Limb (tissue), 2 donors: ENCODE measurements around the gene SLC10A7.

Experiments
- DNase-seq, 2 donors: peaks; one replicate each; pipeline ENCODE4 v3.0.0-alpha.2; 2016; ENCODE audit errors: extremely low spot score in 2 of 2

Gene SLC10A7

DNA sequence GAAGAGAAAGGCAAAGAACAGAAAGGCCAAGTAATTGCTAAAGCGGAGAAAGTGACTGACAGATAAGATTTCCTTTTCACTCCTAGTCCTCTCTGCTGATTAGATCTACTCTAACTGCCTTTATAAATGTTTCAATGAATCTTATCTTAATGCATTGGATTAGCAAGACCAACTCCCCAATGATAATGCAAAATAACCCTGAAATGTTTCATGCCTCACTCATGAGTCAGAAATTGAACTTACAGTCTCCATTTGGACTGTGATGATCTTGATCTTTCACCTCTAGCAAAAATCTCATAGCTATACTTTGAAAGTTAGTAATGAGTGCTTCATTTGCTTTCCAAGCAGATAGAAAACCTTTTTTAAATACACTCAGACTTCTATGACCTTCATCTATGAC lies 26.5 kb downstream of the SLC10A7 start:
- DNase-seq, result no peak

DNA sequence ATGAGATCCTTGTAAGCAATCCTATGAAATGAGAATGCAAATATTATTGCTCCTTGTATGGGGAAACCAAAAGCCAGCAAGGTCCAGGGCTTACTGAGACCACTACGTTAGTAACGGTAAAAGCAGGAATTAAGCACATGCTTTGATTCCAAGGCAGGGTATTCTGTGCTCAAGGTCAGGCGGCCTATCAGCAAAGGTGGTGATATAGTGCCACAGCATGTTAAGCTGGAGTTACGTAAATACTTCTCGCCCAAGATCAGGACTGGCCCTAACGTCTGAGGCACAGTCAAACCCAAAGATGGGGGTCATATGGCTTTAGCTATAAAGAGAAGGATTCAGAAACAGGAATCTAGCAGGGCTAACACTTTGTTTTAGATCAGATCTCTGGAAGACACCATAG lies 27.6 kb downstream of the SLC10A7 start:
- DNase-seq, result no peak

DNA sequence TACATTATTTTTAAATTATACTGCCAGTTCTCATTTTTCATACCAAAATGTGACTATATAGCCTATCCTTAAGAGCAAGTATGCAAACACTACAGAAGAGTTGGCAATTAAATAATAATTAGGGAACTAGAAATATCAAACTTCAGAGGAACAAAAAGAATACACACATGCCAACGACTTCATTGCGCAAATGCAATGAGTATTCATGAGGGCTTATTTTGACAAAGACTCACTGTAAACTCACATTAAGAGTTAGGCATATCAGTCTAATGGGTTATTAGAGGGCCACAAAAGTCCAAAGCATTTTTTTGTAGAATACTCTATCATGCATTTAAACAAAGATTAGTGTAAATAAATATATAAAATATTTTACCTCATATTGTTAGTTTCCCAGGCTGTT lies 31.6 kb downstream of the SLC10A7 start:
- DNase-seq, result no peak

DNA sequence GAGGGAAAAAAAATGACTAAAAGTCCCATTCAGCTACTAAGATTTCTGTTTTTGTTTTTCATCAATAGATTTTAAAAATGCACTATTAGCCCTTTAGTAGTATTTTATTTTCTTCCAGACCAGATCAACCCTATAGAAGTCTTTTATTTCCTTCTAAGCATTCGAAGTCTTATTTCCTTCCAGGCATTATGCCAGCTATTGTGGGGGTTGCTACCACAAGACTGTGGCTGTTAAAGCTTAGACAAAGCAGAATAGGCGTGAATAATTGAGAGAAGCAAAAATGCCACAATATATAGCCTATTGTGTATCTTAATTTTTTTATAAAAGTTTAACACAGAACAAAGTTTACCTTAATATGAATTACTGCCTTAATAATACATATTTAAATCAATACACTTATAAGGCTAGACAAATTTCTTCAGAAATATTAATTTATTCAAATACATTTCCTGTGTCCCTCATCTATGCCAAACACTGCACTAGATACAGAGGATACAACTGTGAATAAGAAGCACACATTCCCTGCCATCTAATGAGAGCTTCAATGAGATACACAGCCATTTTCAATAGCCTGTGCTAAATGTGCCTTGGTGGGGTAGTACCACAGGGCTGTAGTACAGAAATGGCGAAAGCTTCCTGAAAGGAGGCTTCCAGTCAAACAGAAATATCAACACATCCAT lies 33.1 kb downstream of the SLC10A7 start:
- no peak for DNase-seq

DNA sequence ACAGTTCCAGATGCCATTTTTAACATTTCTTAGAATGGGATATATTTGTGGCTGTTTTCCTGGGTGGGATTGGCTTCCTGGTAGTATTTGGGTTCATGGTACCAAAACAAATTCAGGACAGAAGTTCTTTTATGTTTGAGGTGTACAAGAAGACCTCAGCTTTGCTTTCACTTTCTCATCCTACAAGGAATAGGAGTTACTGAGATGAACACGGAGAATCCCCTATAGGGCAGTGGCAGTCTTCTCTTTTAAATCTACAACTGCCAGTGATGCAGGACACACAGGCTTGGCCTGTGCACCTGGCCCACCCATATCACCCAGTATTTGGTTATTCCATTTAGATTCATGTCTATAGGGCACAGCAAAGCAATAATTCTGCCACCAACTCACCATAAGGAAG lies 35.2 kb downstream of the SLC10A7 start:
- no peak for DNase-seq

DNA sequence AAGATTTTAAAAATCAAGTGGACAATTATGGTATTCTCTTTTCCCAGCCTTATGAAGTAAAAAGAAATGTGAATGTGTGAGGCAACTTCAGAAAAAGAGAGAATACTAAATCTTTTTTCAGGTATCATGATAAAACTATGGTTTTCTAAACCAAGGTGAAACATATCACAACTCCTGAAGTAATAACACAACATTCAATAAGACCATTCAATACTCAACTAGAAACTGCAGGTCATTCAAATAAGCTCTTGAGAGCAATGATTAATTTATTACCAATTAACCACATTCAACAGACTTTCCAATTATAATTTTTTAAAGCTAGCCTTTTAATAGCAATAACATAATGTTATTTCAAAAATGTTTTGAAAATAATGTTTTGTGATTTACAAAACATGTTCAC lies 35.8 kb downstream of the SLC10A7 start:
- no peak for DNase-seq

DNA sequence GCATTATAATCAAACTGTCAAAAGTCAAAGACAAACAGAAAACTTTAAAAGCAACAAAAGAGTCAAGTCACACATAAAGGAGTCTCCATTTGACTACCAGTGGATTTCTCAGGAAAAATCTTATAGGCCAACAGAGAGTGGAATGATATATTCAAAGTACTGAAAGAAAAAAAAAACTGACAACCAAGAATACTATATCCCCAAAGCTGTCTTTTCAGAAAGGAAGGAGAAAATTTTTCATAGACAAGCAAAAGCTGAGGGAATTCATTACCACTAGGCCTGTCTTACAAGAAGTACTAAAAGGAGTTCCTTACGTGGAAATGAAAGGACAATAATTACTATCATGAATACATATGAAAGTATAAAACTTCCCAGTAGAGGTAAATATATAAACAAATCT lies 39.0 kb downstream of the SLC10A7 start:
- DNase-seq, result no peak

DNA sequence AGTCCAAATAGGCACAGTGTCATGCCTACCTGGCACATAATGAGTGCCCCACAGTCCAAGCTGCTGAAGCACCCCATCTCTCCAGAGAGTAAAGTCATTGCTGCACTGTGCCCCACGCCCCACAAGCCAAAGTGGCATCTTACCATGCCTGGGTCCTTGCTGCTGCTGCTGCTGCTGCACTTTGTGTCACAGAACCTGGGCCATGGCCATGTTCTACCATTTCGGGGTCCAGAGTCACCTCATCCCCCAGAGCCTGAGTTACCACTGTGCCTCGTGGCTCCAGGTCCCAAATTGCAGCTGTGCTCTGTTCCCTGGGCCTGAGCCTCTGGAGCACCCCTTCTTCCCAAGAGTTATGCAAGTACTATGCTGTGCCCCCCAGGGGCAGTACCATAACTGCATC lies 40.5 kb downstream of the SLC10A7 start:
- no peak for DNase-seq

DNA sequence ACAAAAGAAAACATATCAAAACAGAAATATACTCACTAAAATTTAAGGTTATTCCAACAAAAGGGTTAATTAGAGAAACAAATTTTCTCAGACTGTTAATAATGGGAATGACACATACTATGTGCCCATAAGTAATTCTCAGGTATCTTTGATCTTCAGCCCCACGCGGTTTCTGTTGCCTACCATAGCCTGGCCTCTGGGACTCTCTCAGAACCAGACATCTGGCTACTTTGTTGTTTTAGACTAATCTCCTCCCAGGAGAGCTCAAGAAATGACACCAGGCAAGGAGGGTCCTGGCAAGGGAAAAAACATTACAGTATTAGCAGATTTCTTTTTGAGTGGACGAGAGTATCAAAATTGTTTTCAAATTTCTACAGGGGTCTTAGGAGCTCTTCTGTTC lies 43.7 kb downstream of the SLC10A7 start:
- no peak for DNase-seq

DNA sequence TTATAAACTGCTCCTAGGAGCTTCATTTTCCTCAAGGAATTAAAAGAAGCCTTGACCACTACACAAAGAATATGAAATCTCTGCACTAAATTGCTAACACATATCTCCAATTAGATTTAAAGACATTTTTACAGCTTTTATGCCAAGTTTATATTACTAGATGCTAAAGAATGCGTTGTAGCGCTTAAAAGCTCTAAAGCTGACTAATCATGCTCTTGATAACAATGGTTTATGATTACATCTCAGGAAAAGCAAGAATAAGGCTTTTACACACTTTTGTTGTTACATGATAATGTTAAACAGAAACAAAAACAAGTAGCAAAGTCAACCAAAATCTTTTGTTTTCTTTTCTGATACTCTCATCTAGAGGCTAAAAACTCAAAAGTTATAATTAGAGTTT lies 44.7 kb downstream of the SLC10A7 start:
- DNase-seq, result no peak

DNA sequence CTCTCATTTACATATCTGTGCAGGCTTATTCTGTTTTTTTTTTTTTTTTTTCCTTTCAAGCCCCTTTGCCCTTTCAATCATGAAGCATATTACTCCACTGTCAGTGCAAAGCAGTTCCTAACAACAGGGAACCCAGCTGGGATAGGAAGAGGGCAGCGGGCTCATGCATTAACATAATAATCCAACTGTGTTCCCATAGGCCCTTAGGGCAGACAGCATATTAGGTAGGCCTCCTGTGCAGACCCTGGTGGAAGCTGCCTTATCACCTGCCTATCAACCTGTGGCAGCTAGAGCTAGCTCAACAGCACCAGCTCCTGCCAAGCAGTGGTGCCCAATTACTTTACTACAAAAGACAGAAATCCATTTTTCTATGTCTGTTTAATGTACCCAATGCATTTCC lies 49.3 kb downstream of the SLC10A7 start:
- DNase-seq, result no peak

DNA sequence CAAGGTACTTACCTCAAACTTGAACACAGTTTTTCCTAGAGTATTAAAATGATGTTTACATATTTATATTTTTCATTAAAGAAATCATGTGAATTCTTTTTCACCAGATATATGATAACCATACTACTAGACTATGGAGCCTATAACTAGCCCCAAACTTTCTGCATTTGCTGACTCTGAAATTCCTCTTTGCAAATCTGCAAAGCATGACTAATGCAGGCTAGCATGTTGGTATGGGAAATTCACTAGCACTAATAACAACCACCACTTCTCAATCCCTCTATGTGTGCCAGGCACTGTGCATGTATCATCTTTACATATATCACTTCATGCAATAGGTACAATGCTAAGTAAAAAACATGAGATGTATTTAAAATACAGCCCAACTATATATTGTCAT lies 51.1 kb downstream of the SLC10A7 start:
- no peak for DNase-seq

DNA sequence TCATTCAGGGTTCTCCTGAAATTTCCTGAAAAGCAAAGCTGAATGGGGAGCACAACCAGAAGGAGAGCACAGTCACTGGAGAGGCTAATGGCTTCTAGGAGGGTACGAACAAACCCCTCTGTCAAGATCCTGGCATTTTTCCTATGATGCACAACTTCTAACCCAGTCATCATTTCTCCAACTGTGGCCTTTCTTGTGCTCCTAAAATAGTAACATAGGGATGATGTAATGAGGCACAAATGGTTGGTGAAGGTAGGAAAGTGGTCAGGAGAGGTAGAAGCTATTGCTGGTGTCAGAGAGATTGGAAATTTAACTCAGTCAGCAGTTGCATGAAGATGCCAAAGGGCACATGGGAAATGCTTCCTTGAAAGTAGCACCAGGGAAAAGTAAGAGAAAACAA lies 52.7 kb downstream of the SLC10A7 start:
- DNase-seq, result no peak

DNA sequence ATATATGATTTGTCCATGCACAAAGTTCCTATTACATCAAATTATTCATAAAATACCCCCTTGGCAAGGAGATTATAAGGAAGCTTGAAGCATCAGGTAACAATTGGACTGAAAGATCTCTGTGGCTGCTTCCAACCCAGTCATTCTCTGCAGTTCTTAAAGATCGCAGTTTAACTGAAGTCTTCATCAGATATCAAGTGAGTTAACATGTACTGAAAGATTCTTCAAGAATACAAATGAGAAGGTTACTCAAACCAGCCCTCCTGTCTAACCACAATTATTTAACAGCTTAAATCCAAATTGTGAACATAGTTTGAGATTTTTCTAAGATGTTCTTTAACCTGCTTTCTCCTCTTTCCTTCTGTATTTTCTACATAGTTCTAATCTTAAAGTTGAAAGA lies 56.1 kb downstream of the SLC10A7 start:
- DNase-seq, result no peak

DNA sequence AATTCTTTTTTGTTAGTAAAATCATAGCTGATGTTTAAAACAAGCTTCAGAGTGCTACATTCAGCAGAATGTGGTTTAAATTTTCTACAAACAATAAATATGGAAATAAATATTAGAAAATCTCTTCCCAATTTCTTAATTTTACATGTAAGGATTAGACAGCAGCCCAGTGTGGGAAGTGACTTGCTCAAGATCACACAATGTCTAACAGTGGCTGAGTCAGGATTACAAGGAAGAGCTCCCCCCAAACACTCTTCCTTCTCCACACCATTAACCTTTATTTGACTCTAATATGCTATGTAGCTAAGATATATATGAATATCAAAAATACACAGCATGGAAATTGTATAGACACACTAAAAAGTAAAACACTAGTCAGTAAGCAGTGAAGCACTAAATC lies 59.5 kb downstream of the SLC10A7 start:
- DNase-seq, result no peak

DNA sequence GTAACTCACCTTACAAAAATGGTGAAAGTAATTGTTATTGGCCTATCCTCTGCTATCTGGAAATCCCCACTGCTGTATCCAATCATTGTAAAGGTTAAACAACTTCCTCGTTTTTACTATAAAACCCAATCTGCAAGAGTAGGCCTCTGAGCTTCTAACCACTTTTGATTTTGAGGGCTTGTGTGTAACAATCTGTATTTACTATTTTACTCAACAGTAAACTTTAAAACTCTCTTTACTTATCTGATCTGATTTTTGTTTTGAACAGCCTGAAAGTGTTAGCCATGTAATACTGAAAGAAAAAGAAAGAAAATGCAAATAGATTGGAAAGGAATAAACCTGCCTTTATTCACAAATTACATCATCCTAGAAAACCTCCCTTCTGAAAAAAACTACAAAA lies 63.1 kb downstream of the SLC10A7 start:
- DNase-seq, result no peak

DNA sequence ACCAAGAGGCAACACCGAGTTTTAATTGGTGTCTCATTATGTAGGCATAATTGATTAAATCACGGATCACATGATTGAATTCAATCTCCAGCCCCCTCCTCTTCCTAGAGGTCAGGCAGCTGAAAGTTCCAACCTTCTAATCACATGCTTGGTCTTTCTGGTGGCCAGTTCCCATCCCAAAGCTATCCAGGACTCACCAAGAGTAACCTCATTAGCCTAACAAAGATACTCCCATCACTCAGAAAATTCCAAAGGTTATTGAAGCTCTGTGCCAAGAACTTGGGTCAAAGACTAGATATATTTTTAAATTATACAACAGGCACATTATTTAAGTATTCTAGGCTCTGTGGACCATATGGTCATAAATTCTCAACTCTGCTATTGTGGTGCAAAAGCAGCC lies 65.1 kb downstream of the SLC10A7 start:
- no peak for DNase-seq

DNA sequence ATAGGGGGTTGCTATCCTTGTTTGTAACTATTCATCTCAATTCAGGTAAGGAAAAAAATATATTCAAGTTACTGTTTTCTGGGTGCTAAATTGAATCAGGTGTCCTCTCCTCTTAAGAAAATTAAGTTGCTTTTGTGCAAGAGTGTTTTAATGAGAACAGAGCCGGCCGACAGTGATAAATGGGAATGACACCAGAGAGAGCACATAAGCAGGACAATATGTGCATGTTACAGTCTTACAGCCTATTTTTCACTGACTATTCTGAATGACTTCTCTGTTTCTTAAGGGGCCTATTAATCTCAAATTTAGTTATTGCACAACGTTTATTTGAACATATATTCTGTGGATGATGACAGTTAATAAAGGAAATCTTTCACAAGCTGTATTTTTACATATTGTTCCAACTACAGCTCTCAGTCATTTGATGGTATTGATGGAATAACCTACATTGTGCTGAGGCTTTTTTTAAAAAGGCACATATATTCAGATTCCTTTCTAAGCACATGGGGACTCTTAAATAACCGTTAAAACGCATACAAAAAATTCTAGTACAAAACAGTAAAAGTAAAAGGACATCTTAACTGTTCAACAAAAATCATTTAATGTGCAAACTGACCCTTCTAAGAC lies 68.4 kb downstream of the SLC10A7 start:
- no peak for DNase-seq

DNA sequence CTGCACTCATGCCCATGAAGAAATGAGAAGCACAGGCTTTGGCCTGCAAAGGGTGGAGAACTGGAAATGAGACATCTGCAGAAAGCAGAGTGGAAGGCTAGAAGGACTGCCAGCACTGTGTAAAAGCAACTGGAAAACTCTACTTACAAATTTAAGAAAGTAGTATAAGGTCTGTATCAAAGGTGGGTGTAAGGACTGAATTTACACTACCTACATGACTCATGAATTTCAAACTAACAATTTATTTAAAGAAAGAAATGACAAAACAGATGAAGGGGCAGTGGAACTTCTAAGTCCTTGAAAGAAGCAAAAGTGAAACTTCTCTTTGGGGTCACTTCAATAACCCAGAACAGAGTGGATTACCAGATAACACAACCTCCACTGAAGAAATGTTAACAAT lies 71.2 kb downstream of the SLC10A7 start:
- no peak for DNase-seq

DNA sequence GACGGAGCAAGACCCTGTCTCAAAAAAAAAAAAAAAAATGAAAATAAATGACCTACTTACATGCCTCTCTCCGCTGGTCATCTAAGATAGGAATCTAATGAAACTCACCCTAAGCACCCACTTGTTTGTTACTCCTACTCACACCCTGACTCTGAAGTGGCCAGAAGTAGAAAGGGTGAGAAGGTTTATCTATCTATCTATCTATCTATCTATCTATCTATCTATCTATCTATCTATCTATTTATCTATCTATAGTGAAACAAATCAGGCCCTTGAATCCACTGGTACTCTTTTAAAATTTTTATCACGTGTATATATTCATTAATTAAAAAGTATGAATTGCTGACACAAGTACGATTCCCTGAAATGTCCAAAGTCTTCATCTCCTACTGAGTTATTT lies 75.2 kb downstream of the SLC10A7 start:
- no peak for DNase-seq

DNA sequence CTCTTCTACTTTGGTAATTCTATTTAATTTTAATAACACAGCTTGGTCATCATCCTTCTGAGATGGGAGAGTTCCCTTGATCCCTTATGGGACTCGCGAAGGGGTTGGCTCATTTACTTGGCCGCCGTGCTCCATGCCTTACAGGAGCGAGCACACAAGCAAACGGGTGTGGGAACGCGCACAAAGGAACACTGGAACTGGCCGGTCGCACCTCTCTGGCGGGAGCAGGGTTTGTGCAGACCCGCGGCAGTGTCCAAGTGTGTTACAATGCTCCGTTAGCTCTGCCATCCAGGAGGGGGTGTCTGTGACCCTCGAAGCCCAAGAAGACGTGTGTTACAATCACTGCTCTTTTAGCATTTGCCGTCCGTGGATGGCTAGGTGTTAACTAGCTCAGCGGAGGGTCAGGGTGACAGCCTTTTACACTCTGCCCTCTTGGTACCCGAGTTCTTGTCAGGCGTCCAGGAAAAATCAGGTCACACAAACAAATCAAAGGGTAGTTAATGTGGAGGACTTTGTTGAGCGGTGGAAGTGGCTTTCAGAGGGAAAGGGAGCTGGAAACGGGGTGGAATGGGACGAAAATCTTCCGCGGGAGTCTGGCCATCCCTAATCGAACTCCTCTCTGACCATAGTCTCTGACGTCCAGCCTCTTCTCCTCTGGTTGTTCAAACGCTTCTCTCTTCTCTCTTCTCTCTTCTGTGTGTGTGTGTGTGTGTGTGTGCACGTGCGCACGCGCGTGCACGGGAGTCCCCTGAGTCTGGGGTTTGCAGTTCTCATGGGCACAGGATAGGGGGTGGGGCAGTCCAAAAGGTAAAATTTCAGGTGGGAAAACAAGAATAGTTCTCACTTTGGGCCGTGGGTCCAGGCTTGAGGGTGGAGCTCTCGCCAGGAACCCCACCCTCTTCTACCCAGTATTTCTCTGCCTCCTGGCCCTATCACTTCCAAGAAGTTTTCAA lies 76.3 kb downstream of the SLC10A7 start:
- DNase-seq, result no peak

DNA sequence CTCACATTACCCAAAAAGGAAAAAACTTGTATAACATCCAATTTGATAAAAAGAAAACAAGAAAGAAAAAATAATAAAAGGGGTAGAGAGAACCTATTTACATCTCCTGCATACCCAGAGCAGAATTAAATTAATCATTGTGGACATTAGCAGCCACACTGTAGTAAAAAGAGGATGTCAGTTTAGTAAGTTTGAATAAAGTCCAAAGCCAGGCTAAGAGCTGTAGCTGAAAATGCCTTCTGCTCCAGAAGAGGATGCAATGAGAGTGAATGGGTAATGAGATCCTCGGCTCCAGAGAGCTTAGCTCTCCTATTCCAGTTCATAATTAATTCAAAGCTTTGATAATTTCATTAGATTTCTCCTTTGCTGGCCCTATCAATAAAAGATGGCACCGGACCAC lies 78.2 kb downstream of the SLC10A7 start:
- DNase-seq, result no peak

DNA sequence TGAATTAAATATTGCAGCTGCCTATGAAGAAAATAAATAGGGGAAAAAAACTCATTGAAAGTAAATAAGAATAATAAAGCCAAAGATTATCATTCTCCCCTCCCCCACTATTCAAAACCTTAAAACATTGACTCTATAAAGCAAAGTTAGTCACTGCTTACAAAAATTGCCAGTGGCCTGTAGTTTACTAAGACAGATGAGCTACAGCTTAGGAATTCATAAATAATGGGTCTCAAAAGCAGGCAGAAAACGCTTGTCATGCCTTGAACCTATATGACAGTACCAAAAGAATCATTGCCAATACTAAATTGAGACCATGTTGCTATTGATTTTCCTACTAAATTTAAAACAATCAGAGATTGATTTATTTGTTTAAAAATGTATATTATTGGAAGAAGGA lies 78.9 kb downstream of the SLC10A7 start:
- no peak for DNase-seq
